Ecto neural progenitor cell (in vitro differentiated cells): ENCODE data around the gene PRKAR2B.
"Not testable (repeated sequence)": the region's sequence is repeated elsewhere in the genome, so short reads cannot be mapped to it uniquely, and the experiment has no call there.

Source experiments
- DNase-seq: peaks from one replicate; pipeline ENCODE4 v3.0.0-alpha.2; 2018; ENCODE audit warnings: low spot score

Gene PRKAR2B

GRCh38 chr7:107078517-107078966 is 34.0 kb downstream of the PRKAR2B start:
- DNase-seq: no peak

DNA sequence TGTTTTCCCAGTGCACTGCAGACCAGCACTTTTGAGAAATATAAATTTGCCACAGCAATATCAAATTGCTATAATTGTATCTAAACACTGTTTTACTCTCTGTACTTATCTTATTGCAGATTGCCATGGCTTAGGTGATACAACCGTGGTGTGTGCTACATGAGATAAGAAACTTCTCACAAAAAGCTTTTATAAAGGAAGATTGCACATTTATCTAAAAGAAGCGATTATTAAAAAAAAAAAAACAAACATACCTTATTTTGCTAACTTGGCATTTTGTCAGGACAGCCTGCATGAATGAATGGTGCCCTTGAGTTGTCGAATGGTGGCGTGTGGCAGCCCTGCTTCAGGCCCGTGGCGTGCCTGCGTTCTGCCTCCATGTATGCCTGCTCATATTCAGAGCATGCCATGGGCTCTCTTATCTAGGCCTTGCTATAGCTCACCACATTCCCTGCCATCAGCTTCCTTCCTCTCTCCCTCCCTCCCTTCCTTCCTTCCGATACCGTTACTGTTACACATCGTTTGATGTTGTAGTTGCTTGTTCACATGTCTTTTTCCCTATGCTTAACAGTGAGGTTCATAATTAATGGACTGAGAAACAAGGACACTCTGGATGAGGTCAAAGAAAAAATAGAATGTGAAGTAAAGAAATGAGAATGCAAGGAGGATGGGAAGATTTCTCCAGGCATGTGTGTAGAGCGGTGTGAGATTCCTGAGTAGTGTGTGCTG is 34.9 kb downstream of the PRKAR2B start:
- no peak for DNase-seq

- DNase-seq: no peak
Observed at GRCh38 chr7:107080099-107080505, 35.6 kb downstream of the PRKAR2B start.

DNA sequence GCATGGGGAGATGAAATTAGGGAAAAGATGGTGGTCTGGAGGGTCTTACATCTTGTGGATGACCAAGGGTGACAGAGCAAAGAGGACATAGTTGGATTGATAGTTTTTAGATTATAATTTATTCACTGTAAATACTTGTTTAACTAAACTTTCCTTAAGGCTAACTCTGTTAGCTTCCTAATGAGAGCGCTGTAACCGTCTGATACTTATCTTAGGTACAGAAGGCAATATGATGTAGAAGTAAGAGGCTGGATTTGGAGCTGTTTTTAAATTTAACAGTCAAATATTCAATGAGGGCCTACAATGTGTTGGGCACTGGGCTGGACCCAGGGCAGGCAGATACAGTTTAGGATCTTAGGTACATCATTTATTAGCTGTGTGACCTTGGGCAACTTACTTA is 36.0 kb downstream of the PRKAR2B start:
- DNase-seq: no peak

DNA sequence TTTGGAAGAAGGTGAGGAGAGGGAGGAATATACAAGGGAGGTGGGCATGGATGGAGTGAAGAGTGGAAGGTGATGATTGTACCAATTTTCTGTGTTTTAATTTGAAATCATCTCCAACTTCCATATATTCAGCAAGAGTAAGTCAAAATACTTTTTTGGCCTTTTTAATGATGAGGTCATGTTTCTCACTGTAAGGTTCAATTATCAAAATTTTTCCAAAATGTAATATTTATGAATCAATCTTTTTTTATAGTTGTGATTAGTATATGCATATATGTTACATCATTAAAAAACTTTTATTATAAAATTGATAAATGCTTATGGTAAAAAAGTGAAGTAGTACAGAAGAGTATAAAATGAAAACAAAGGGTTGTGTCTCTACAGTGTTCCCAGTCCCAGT is 40.7 kb downstream of the PRKAR2B start:
- no peak for DNase-seq

DNA sequence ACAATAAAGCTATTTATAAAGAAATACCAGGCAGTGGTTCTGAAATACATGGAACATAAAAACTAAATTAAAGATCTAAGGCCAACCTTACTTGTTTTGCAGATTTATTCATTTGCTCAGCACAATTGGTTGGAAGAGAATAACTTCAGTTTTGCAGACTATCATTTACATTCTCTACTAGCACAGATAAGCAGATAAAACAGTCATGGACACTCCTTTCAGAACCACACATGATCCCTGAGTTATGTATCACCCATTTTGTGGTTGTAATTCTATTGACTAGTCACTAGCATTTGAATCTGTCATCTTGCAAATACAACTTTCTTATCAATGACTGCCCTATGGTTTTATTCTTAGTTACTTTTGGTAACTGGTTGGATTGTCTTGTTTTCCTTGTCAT is 45.1 kb downstream of the PRKAR2B start:
- DNase-seq: no peak

- DNase-seq: no peak
Observed at GRCh38 chr7:107090457-107090856, 46.0 kb downstream of the PRKAR2B start.

- DNase-seq: no peak
Observed at GRCh38 chr7:107091306-107091705, 46.8 kb downstream of the PRKAR2B start.

DNA sequence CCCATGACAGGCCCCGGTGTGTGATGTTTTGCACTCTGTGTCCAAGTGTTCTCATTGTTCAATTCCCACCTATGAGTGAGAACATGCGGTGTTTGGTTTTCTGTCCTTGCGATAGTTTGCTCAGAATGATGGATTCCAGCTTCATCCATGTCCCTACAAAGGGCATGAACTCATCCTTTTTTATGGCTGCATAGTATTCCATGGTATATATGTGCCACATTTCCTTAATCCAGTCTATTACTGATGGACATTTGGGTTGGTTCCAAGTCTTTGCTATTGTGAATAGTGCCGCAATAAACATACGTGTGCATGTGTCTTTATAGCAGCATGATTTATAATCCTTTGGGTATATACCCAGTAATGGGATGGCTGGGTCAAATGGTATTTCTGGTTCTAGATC is 49.2 kb downstream of the PRKAR2B start:
- DNase-seq: not testable (repeated sequence)

DNA sequence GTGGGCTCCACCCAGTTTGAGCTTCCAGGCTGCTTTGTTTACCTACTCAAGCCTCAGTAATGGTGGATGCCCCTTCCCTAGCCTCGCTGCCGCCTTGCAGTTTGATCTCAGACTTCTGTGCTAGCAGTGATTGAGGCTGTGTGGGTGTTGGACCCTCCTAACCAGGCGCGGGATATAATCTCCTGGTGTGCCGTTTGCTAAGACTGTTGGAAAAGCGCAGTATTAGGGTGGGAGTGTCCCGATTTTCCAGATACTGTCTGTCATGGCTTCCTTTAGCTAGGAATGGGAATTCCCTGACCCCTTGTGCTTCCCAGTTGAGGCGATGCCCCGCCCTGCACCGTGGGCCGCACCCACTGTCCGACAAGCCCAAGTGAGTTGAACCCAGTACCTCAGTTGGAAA is 54.6 kb downstream of the PRKAR2B start:
- DNase-seq: not testable (repeated sequence)

DNA sequence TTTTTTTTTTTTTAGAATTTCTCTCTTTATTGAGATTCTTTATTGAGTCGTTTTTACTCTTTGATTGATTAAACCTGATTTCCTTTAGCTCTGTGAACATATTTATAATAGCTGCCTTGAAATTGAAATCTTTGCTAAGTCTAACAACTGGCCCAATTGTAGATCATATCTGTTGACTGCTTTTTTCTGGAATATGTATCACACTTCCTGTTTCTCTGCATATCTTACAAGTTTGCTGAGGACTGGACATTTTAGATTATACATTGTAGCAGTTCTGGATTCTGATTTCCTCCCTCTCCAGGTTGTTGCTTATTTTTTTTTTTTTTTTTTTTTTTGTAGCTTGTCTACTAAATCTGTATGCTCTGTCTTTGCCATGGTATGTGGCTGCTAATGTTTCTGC is 56.3 kb downstream of the PRKAR2B start:
- DNase-seq: no peak

DNA sequence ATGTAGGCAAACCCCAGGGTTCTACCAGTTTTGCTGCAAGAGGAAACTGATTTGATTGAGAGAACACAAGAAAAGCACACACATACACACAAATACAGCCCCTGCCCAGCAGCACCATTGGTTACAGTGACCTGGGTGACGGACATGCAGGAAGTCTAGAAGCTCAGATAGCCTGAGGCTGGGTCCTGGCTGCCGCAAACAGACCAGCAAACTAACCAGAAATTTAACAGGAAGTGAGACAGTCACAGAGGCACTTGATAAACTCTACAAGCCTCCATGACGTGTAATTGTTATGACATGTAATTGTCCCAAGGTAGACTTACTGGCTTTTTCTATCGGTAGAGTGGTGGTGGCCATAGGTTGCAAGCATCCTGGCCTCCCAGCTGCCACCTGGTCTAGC is 58.9 kb downstream of the PRKAR2B start:
- no peak for DNase-seq

GRCh38 chr7:107104801-107105200 is 60.3 kb downstream of the PRKAR2B start:
- DNase-seq: no peak

GRCh38 chr7:107105591-107106245 is 61.2 kb downstream of the PRKAR2B start:
- no peak for DNase-seq

DNA sequence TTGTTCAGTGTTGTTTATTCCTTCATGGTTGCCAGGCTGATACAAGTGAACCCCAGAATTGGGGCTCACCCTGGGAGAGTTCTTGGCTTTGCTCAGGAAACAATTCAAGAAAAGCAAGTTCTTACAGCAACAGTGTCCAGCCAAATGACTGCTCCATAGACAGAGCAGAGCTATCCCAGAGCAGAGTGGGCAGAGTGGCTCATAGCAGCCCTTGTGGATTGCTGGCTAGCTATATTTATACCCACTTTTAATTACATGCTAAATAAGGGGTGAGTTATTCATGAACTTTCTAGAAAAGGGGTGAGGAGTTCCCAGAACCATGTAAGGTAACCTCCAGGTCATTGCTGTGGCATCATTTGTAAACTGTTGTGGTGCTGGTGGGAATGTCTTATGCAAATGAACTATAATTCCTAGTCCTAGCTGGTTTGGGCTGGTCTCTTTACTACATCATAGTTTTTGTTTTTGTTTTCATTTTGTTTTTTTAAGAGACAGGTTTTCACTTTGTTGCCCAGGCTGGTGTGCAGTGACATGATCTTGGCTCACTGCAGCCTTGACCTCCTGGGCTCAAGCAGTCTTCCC is 64.4 kb downstream of the PRKAR2B start:
- no peak for DNase-seq

- DNase-seq: no peak
Observed at GRCh38 chr7:107109955-107110354, 65.5 kb downstream of the PRKAR2B start.

GRCh38 chr7:107111196-107111595 is 66.7 kb downstream of the PRKAR2B start:
- no peak for DNase-seq

- DNase-seq: no peak
Observed at GRCh38 chr7:107113866-107114265, 69.4 kb downstream of the PRKAR2B start.

DNA sequence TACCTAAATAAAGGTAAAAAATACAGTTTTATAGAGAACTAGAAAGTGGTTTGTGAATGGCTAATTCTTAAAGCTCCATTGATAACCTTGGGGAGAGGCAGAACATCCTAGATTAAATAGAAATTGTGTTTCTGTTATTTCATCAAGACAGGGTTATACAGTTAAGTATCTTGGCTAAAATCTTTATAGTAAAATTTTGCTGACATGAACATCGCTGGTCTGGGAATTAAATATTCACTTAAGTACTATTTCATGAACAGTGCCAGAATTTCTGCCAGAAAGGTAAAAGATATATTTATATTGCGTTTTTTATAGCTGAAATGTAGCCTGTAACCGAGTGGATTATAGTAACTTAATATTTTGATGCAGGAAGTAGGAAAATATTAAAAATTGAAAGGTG is 70.6 kb downstream of the PRKAR2B start:
- no peak for DNase-seq

DNA sequence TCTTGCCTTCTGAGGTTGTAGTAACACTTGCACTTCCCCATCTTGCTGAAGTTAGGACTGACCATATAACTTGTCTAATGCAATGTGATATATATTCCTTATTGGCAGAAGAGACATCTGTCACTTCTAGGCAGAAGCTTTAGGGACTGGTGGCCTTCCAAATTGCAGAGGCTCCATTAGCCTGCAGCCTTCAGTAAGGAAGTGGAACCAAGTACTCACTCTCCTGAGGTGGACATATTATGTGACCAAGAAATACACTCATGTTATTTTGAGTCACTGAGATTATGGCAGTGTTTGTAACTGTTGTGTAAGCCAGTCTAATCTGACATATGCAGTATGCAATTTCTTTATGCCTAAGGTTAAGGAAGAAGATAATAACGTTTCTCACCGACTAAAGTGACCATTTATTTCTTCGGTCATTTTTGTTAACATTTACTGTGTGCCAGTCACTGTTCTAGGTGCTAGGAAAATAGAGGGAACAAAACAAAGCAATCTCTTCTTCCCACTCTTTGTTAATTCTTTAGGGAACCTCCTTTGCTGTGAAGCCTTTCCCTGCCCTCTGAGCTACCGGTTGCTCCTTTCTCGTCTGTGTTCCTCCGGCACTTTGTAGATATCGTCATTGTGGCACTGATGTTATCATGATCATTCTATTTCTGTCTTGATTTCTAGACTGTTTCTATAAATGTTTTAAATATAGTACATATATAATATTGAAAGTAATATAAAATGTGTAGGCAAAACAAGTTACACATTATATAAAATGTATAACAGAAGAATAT is 71.4 kb downstream of the PRKAR2B start:
- no peak for DNase-seq

DNA sequence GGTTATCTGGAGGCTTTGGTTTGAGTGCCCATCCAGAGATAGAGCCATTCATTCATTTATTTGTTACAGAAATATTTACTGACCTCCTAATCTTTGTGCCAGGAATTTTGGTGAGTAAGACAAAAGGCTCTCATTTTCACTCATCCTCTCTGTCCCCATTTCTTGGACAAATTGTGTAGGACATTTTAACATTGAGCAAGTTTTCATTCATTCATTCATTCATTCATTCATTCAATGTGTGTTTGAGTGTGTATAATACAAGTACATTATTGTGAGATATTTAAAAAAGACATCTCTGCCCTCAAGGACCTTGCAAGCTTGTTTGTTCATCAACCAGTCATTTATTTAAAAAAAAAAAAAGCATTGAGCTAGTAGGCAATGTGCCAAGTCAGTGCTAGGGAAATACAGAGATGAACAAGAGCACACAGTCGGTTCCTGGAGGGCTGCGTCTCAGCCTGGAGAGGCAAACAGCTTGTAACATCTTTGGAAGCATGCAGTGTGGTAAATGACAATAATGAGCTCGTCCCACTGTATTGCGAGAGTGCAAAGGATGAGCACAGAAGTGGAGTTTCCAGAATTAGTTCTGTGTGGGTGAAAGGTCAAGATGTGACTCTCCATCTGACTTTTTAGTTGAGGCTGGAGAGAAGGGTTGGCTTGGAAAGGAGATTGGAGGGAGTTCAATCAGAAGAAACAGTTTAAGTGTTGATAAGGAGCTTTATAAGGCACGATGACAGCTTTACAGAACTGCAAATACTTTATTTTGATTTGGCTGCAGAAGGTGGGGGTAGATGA is 73.8 kb downstream of the PRKAR2B start:
- DNase-seq: no peak
